HG02798 (cell line): ENCODE measurements around the gene SZT2.

Experiments used
- ATAC-seq: cut with Tn5 transposase; IDR thresholded peaks from one replicate; pipeline ENCODE4 v1.9.1; 2021; ENCODE audit warnings: mild to moderate bottlenecking; ENCODE audit not compliant: unreplicated experiment, poor library complexity

The SZT2 gene

DNA sequence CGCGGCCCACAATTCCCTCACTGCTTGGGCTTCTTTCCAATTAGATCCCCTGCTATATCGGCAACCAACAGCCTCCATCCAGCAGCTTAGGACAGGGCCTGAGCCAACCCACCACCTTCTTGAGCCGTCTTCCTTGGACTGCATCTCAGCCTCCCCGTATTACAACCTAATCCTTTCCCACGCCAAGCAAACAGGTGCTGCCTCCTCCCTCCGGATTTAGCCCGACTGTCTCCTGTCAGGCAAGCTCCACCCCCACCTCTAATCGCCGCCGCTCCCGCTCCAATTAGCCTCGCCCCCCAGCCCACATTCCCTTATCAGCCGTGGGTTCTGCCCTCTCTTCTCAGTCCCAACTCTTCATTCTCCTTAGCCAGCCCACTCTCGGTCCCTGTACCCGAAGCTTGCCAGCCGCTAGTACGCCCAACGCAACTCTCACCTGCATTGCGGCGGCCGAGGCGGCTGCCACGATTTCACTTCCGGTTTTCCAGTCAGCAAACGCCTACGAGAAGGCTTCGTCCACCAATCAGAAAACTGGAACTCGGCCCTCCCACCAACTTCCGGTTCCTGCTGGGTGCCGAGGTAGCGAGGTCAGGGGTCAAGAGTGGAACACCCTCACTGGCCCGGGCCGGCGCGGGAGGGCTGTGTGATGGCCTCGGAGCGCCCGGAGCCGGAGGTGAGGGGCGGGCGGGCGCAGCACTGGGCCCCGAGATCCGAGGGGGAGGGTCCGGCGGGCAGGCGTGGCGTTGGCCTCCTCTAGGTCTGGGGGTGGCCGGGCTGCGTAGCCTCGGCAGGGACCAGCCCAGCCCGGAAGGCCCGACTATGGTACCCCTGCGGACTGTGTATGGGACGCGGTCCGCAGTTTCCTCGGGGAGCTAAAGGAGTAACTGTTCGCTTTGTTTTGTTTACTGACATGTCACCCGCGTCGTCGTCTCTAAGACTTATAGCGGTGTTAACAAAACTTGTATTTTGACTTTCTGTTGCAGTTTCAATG lies at the start of gene SZT2, which contains the start of gene MED8:
TSS of gene SZT2 (plus strand) at position 574 of the 988 bp plus-strand sequence. CDS start at position 644, 70 bp downstream.
TSS of gene MED8 (minus strand) at position 475 of the 988 bp plus-strand sequence. CDS start at position 439, 36 bp downstream.
- peak; percentile 95 for ATAC-seq

DNA sequence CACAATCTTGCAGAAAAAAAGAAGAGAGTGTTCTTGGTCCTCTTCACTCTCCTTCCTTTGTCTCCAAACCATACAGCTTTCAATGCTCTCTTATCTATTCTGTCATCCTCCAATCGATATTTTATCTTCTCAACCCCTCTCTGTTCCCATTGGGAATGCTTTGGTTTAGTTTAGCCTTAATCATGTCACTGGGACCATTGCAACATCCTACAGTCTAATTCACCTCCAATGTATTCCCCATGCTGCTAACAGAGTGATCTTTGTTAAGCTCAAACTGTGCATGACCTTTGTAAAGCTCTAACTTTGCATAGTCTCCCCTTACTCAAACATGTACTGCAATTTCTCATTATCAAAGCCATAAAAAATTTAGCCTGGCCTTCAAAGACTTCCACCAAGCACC lies 49.1 kb upstream of the SZT2 start:
- no peak for ATAC-seq

DNA sequence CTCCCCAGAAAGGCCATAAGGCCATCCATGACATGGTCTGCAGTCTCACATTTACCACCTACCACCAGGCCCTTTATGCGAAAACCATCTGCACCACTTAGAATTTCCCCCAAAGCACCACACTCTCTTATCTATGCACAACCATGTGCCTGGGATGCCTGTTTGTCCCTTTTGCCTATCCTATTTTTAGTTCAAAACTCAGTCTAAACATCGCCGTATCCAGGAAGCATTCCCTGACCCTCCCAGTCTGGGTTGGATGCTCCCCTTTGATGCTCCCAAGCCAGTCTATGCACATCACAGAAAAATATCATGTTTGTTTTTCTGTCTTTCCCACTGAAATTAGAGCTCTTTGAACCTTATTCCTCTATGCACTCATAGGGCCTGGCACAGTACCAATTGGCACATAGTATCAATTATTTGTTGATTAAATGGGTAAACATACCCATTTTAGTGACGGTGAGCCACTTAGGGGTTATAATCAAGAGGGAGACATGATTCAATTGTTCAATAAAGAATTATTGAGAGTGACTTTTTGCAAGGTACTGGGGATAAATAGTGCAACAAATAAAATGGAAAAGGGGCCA lies 45.3 kb upstream of the SZT2 start:
- ATAC-seq = no peak

- ATAC-seq = no peak
These were observed 44.6 kb upstream of the SZT2 start for GRCh38 chr1:43345120-43345519.

DNA sequence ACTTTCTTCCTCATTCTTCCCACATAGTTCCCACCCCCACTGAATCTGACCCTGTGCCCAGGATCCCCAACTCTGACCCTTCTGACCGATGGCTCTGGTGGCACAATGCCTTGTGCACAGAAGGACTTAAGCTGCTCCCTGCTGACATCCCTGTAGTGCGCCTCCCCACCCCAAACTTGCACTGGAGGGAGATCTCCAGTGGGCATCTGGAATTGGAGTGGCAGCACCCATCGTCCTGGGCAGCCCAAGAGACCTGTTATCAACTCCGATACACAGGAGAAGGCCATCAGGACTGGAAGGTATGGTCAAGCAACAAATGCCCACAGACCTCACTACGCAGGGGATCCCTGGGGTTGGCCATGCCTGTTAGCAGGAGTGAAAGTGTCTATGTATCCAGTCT lies 43.1 kb upstream of the SZT2 start:
- ATAC-seq = no peak

DNA sequence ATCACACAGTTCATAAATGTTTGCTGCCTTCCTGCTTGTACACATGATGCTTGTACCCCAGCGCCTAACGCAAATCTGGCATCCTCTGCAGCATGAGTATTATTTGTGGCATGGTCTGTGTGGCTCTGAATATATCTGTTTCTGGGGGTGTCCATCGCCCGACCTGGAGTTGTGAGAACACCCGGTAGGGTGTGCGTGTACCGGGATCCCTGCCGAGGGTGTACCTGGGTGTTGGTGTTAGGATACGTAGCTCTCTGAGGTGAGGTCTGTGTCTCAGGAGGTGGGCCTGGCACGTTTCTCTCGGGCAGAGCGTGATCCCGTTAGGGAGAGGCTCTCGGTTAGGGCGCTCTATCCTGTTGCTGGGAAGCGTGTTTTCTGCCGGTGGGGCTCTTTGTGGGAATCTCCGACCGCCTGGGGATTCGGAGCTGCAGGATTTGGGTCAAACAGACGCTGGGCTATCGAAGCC lies 41.3 kb upstream of the SZT2 start:
- no peak for ATAC-seq

GRCh38 chr1:43348809-43349593 lies 40.7 kb upstream of the SZT2 start:
- ATAC-seq = no peak

- ATAC-seq = no peak
These were observed 39.9 kb upstream of the SZT2 start for GRCh38 chr1:43349594-43350306.

GRCh38 chr1:43350976-43351375 lies 38.7 kb upstream of the SZT2 start:
- no peak for ATAC-seq

DNA sequence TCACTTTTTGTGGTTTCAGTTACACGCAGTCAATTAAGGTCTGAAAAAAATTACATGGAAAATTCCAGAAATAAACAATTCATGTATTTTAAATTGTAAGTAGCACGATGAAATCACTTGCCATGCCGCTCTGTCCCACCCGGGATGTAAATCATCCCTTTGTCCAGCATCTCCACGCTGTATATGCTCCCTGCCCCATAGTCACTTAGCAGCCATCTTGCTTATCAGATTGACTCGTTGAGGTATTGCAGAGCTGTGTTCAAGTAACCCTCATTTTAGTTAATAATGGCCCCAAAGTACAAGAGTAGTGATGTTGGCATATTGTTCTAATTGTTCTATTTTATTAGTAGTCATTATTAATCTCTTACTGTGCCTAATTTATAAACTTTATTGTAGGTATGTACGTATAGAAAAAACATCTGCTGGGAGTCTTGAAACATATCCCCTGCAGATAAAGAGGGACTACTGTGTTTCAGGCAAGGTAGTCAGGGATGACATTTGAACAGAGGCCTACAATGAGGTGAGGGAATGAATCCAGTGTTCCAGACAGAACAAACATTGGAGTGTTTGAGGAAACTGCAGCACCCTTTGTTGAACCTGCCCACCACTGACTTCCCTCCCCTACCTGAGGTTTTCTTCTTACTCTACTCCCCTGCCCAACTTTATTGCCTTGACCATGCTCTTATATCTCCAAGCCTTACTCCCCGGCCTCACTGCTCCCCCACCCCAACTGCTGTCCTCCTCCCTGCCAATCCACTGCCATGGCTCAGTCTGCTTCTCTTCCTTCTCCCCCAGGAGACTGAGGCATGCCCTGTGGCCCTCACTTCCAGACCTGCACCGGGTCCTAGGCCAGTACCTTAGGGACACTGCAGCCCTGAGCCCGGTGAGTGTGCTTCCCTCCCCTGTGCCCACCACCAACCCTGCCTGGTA lies 38.0 kb upstream of the SZT2 start:
- ATAC-seq = no peak

GRCh38 chr1:43352351-43352705 lies 37.4 kb upstream of the SZT2 start:
- ATAC-seq = no peak

- no peak for ATAC-seq
These were observed 36.8 kb upstream of the SZT2 start for GRCh38 chr1:43352881-43353280.

- no peak for ATAC-seq
These were observed 35.2 kb upstream of the SZT2 start for GRCh38 chr1:43354471-43354870.

- no peak for ATAC-seq
These were observed 34.8 kb upstream of the SZT2 start for GRCh38 chr1:43354936-43355335.

DNA sequence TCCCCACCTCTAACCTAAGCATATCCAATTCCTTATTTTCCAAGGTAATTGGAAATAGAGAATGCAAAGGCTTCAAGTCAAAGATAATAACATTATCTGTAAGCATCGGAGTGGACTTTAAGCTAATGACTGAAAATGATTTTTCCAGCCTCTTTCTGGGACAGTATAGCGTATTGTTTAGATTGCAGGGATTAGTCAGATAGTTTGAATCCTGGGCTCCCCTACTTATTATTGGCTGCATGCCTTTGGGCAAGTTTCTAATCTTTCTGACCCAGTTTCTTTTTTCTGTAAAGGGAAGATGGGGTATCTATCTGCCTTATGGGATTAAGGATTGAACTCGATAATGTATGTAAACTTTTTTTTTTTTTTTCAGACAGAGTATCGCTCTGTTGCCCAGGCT lies 32.4 kb upstream of the SZT2 start:
- ATAC-seq = no peak

- ATAC-seq = no peak
These were observed 31.5 kb upstream of the SZT2 start for GRCh38 chr1:43358121-43358745.

DNA sequence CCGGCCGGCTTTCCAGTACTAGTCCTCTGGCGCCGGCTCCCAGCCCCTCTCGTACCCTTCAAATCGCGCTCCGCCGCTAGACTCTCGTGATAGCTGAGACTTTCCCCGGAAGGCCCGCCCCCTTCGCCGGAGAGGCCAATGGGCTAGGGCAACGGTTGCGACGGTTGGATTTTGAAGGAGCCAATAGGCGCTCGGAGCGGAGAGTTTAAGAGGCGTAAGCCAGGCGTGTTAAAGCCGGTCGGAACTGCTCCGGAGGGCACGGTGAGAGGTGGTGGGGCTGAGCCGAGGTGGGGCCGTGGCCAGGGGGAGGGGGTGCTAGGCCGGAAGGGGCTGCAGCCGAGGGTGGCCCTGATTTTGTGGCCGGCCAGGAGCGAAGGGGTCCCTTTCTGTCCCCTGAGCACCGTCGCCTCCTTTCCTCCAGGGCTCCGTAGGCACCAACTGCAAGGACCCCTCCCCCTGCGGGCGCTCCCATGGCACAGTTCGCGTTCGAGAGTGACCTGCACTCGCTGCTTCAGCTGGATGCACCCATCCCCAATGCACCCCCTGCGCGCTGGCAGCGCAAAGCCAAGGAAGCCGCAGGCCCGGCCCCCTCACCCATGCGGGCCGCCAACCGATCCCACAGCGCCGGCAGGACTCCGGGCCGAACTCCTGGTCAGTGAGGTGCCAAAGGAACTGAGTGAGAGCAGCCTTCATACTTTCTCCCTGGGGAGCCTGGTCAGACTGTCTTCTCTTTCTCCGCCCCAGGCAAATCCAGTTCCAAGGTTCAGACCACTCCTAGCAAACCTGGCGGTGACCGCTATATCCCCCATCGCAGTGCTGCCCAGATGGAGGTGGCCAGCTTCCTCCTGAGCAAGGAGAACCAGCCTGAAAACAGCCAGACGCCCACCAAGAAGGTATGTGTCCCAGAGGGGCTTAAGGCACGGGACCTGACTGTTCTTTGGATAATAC lies 30.7 kb upstream of the SZT2 start, which contains the start of gene CDC20:
TSS of gene CDC20 (plus strand) at position 236 of the 948 bp plus-strand sequence. CDS start at position 471, 235 bp downstream.
- peak; percentile 95 for ATAC-seq
